GM12872 (cell line): Measurements from ENCODE around the gene OSBPL8.

Experiments used
- CTCF ChIP-seq: IDR thresholded peaks from 3 replicates; pipeline ENCODE4 v1.5.1; 2011; ENCODE audit warnings: low read depth, mild to moderate bottlenecking, low read length, moderate library complexity; ENCODE audit not compliant: insufficient read depth

OSBPL8 gene

GRCh38 chr12:76413121-76413520 is 146.4 kb downstream of the OSBPL8 start:
- TF ChIP-seq CTCF = no peak

DNA sequence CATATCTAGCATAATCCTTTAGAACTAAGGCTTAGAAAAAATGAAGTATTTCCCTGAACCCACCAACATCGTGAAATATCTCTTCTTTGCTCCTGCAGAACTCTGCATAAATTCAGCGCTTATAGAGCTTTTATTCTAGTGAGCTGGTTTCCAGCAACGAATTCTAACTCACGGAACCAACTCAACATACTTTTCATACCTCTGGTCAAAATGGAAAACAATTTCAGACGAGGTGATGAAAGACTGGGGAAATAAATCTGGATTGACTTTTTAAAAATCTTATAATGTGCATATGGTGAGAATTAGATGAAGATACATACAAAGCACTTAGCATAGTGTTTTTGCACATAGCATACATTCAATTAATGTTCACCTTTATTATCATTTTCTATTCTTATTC is 148.8 kb downstream of the OSBPL8 start:
- no peak for TF ChIP-seq CTCF

- no peak for TF ChIP-seq CTCF
Observed at GRCh38 chr12:76410371-76410770, 149.2 kb downstream of the OSBPL8 start.

DNA sequence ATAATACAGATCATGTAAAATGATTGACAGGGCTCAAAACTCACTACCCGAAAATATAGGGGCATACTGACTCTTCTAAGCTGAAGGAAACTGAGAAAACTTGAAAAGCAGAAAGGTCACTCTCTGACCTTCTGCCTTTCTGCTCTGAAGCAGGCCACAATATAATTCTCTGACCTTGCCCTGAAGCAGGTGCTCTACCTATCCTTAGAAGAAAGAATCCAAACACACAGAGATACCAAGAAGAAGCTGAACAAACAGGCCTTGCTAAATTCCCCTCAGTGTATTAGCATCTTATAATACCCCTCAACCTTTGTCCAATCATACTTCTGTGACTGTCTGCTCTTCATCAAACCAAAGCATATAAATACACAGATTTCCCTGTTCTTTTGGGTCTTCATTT is 150.5 kb downstream of the OSBPL8 start:
- TF ChIP-seq CTCF = no peak

DNA sequence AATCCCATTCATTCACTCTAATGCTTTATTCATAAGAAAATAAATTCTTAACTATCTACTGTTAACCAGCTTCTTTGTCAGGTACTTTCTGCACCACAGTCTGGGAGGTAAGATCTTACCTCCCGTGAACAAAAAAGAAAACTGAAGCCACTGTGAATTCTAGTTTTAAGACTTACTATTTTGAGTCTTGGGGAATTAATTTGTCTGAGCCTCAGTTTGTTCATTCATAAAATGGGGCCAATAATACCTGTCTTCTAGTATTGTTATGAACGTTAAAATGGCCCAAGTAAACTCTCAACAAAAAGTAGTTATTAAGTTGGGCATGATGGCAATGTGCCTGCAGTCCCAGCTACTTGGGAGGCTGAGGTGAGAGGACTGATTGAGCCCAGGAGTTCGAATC is 151.9 kb downstream of the OSBPL8 start:
- no peak for TF ChIP-seq CTCF

- TF ChIP-seq CTCF = no peak
Observed at GRCh38 chr12:76402259-76402658, 157.3 kb downstream of the OSBPL8 start.

GRCh38 chr12:76400136-76400535 is 159.4 kb downstream of the OSBPL8 start:
- TF ChIP-seq CTCF = no peak

GRCh38 chr12:76399040-76399439 is 160.5 kb downstream of the OSBPL8 start:
- no peak for TF ChIP-seq CTCF
